Activated CD4-positive, alpha-beta memory T cell treated with anti-CD3 and anti-CD28 coated beads, Interleukin-2, amount 10 ng/mL, durations not matched to agents 7 days and 5 days (primary cell): ENCODE results near the gene STAT4. TPM values are rescaled to one million over a fixed set of nuclear protein-coding genes. Genes with fewer than 3 reads are reported as not detected.

Experiments used
- CTCF ChIA-PET: fragments of 350-600 bp; sonication (Branson Sonifier 250); formaldehyde crosslinking; loops from one replicate; lab custom pipeline; 2021; ENCODE audit warnings: antibody characterized with exemption, inconsistent platforms; lab: Charles Lee
- POLR2A ChIA-PET: fragments of 350-600 bp; sonication (Branson Sonifier 250); formaldehyde crosslinking; loops from one replicate; lab custom pipeline; 2021; ENCODE audit warnings: antibody characterized with exemption; lab: Charles Lee
- DNase-seq: peaks from one replicate; pipeline ENCODE4 v3.0.0-alpha.2; 2020
- H3K27ac Mint-ChIP-seq: one replicate; pipeline ENCODE4 v1.8.0; 2021; ENCODE audit warnings: mild to moderate bottlenecking, mixed read lengths
- H3K27me3 Mint-ChIP-seq: one replicate; pipeline ENCODE4 v1.8.0; 2021; ENCODE audit warnings: mixed read lengths
- H3K36me3 Mint-ChIP-seq: one replicate; pipeline ENCODE4 v1.8.0; 2021; ENCODE audit warnings: low read depth, mixed read lengths
- H3K4me1 Mint-ChIP-seq: one replicate; pipeline ENCODE4 v1.8.0; 2021; ENCODE audit warnings: mixed read lengths
- H3K4me3 Mint-ChIP-seq: one replicate; pipeline ENCODE4 v1.8.0; 2021; ENCODE audit warnings: mild to moderate bottlenecking, mixed read lengths
- H3K9me3 Mint-ChIP-seq: one replicate; pipeline ENCODE4 v1.8.0; 2021; ENCODE audit warnings: mixed read lengths
- total RNA-seq, 2 experiments: library from RNA; stranded (reverse); gene quantifications; one replicate each; pipeline ENCODE4 v1.2.3, GENCODE V29; 2021

STAT4 gene
- total RNA-seq, 2 experiments from 2014 or later = 122 to 124 TPM

DNA sequence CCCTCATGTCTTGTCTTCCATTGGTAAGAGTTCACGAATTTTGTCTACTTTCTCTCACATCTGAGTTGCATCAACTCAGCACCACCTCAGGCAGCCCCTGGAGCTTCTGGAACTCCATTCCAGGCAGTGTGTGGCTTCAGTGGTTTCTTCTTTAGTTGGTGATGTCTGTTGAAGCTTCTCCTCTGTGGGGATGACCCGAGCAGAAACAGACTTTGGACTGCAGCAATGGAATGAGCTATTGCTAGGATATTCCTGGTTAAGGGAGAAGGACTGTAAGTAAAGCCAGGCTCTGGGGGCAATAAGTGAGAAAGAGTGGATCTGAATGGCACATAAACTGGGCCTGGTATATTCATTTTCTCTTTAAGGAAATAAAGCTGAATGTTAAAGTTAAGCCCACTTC is 32.3 kb upstream of the STAT4 start:
- Mint-ChIP-seq H3K4me3 (no peak overlapping the region), H3K4me1 (peaks cover 2% of the 10 kb centered on the region), H3K36me3 (peaks cover 2% of the 10 kb centered on the region), H3K27me3 (no peaks in the 10 kb centered on the region), H3K9me3 (peaks cover 3% of the 10 kb centered on the region), H3K27ac (no peak overlapping the region)
- ChIA-PET CTCF (interaction anchor here (0.6 kb wide), 1 partner anchor 330 kb away, joined by 7 read pairs; no protein-coding TSS in a partner anchor), POLR2A (no interaction called here)
- no peak for DNase-seq

DNA sequence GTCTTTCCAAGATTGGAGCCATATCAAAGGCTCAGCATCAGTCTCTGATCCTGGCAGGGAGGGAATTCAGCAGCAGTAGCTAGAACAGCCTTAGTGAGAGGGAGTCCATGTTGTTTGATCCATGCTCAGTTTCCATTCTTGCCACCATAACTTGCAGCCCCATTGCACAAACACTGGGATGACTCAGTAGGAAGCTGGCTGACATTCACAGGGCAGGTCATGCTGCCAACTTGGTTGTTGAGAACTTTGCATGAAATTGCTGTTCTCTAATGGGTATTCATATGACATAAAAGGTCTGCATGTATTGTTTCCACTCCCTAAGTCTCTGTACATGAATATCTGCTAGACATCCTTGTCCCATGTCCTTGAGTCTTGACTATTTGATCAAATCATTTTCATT is 29.9 kb upstream of the STAT4 start:
- no peaks in the 10 kb centered on the region for H3K36me3 Mint-ChIP-seq
- no peak overlapping the region for H3K4me3 Mint-ChIP-seq
- ChIA-PET CTCF (no interaction called here), POLR2A (no interaction called here)
- H3K4me1 Mint-ChIP-seq = peaks cover 6% of the 10 kb centered on the region
- no peak for DNase-seq
- H3K9me3 Mint-ChIP-seq = no peaks in the 10 kb centered on the region
- no peak overlapping the region for H3K27ac Mint-ChIP-seq
- H3K27me3 Mint-ChIP-seq = no peaks in the 10 kb centered on the region

DNA sequence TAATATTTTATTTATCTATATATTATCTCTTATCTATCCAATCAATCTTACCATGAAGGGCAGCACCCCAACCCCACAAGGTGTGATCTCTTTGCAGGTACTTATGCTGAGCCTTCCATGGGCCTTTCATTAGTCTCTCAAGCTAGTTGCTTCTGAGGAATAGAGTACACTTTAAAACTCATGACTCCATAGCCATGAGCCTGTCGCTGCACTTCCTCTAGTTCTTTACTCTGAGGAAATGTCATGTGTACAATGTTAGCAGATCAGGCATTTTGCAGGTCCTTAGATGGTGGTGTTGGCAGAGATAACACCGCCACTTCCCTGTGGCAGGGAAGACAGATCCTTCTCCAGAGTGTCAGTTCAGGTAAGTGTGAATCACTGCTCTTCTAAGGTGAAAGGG is 29.5 kb upstream of the STAT4 start:
- ChIA-PET CTCF (no interaction called here), POLR2A (no interaction called here)
- no peak overlapping the region for H3K4me3 Mint-ChIP-seq

DNA sequence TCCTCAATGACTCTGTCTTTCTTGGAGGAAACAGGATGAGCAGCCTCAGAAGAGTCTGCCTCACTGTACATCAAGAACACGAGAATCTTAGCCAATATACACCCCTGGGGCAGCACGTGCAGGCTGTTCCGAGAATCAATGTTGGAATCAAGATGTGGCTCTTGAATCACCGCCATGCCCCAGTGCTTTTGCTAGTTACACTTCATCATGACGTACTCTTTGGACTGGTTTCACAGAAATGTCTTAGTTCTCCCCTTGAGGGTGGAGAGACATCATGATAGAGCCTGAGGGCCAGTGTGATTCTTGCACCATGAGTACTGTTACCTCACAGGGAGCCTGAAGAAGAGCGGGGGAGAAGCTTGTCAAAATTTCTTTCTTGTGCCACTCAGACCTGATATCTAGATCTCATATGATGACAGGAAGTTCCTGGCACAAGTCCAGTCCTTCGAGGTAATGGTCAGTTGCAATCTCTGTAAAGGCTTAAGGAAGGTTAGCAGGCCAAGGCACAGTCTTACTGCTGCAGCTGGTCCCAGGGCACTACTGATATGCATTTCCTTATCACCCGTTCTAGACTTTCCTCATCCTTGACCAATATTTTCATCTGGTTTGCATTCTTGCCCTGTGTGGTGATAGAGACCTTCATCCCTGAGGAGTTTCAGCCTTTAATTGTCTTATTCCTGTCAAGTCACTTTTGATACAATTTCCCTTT is 28.2 kb upstream of the STAT4 start:
- no peaks in the 10 kb centered on the region for H3K27me3 Mint-ChIP-seq
- H3K4me1 Mint-ChIP-seq = peaks cover 12% of the 10 kb centered on the region
- ChIA-PET POLR2A (no interaction called here), CTCF (interaction anchor here (2.3 kb wide), 1 partner anchor 23 kb away, joined by 6 read pairs; no protein-coding TSS in a partner anchor)
- DNase-seq = no peak
- no peak overlapping the region for H3K4me3 Mint-ChIP-seq
- H3K36me3 Mint-ChIP-seq = no peaks in the 10 kb centered on the region
- no peaks in the 10 kb centered on the region for H3K9me3 Mint-ChIP-seq
- no peak overlapping the region for H3K27ac Mint-ChIP-seq

More for the DNA sequence above, 29.5 kb upstream of the STAT4 start:
- Mint-ChIP-seq H3K36me3 (no peaks in the 10 kb centered on the region), H3K9me3 (no peaks in the 10 kb centered on the region), H3K27me3 (no peaks in the 10 kb centered on the region), H3K27ac (no peak overlapping the region), H3K4me1 (peaks cover 10% of the 10 kb centered on the region)
- no peak for DNase-seq

DNA sequence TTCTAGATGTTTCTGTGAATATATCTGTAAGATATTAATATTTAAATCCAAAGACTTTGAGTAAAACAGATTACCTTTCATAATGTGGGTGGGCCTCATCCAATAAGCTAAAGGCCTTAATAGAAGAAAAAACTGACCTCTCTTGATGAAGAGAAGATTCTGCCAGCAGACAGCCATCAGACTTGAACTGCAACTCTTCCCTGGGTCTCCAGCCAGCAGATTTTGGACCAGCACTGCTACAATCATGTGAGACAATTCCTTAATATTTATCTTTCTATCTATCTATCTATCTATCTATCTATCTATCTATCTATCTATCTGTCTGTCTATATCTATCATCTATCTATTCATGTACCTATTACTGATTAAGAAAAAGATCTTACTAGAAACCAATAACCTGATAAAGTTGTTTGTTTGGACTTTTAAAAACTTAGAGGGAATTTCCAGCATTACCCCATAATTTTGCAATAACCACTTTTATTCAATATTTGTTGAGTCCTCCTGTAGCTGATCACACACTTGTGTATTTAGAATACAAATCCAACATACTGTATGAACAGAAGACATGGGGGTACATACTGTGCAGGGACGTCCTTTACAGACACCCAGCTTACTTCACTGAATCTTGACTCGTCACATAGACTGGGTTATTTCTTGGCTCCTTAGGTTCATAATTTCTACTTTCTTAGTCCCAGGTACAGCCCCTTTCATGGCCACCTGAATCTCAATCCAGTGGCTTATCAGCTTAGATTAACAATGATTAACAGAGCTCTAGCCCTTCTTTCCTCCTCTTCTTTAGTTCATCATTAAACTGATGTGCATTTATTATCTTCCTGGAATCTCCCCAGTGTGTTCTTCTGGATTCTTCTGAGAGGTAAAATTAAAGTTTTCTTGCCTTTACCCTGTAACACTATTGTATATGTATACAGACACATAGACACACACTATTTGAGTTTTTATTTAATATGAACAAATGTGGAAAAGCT is 27.2 kb upstream of the STAT4 start:
- DNase-seq = no peak
- no peaks in the 10 kb centered on the region for H3K9me3 Mint-ChIP-seq
- H3K36me3 Mint-ChIP-seq = no peaks in the 10 kb centered on the region
- H3K27ac Mint-ChIP-seq = no peak overlapping the region
- CTCF ChIA-PET = interaction anchor here (2.3 to 4.9 kb wide), 2 partner anchors 13 to 22 kb away, joined by 6 to 22 read pairs; no protein-coding TSS in a partner anchor
- H3K27me3 Mint-ChIP-seq = no peaks in the 10 kb centered on the region
- H3K4me1 Mint-ChIP-seq = peaks cover 16% of the 10 kb centered on the region
- POLR2A ChIA-PET = no interaction called here
- no peak overlapping the region for H3K4me3 Mint-ChIP-seq

DNA sequence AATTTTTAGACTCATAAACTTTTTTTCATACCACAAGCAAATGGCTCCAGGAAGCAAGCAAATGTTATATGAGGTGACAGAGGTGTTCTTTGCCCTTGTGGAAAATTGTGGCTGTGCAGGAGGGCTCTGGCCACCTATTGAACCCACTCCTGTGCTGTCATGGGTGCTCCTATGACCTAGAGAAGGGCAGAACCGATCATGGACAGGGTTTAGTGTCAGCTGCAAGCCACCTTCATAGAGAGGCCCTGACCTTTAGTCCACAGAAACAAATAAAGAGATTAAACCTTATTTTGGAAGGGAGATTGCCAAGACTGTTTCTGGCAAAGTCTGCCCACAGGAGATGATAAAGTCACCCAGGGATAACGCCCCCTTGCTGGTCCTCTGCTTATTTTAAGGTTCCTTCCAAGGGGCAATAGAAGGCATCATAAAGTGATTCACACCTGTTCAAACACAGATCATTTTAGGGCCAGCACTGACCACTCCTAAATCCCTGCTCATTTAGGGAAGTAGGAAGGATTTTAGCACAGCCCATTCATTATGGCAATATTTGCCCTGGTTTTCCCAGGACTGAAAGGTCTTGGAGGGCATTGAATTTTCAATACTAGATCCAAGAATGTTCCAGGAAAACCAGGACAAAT is 26.1 kb upstream of the STAT4 start:
- no peaks in the 10 kb centered on the region for H3K36me3 Mint-ChIP-seq
- POLR2A ChIA-PET = no interaction called here
- DNase-seq = no peak
- peaks cover 23% of the 10 kb centered on the region for H3K4me1 Mint-ChIP-seq
- no peaks in the 10 kb centered on the region for H3K27me3 Mint-ChIP-seq
- no peak overlapping the region for H3K4me3 Mint-ChIP-seq
- H3K9me3 Mint-ChIP-seq = no peaks in the 10 kb centered on the region
- CTCF ChIA-PET = interaction anchor here (0.9 to 4.9 kb wide), 3 partner anchors 12 to 21 kb away, joined by 3 to 22 read pairs (median 6); no protein-coding TSS in a partner anchor
- H3K27ac Mint-ChIP-seq = no peak overlapping the region

DNA sequence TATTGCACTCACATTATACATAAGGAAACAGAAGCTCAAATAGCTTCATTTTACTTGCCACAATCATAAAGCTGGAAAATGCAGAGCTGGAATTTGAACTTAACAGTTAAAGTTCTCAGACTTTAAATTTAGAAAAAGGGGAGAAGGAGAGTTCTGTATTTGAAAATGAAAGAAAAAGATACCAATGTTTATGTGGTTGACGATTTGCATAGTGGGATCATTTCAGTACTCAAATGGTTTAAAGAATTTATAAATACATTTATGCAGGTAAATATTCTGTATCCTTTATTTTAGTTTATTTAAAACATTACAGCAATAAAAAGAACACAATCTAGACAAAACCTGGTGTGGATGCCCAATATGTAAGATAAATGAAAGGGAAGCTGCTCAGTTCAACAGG is 25.5 kb upstream of the STAT4 start:
- CTCF ChIA-PET = interaction anchor here (0.9 to 4.9 kb wide), 2 partner anchors 11 to 20 kb away, joined by 3 to 22 read pairs; no protein-coding TSS in a partner anchor
- Mint-ChIP-seq H3K9me3 (no peaks in the 10 kb centered on the region), H3K4me3 (no peak overlapping the region), H3K27me3 (no peaks in the 10 kb centered on the region), H3K27ac (no peak overlapping the region), H3K36me3 (no peaks in the 10 kb centered on the region), H3K4me1 (peaks cover 26% of the 10 kb centered on the region)
- POLR2A ChIA-PET = no interaction called here
- no peak for DNase-seq

DNA sequence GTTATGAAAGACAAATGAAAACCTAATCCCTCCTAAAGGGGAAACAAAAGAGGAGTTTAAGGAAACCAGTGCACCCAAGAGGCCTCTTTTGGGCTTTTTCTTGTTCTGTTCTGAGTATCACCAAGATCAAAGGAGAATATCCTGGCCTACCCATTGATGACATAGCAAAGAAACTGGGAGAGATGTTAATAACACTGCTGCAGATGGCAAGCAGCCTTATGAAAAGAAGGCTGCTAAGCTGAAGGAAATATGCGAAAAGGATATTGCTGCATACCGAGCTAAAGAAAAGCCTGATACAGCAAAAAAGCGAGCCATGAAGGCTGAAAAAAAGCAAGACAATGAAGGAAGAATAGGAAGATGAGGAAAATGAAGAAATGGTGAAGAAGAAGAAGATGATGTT is 23.6 kb upstream of the STAT4 start:
- DNase-seq = no peak
- ChIA-PET POLR2A (no interaction called here), CTCF (interaction anchor here (4.9 kb wide), 1 partner anchor 9 kb away, joined by 22 read pairs; no protein-coding TSS in a partner anchor)
- Mint-ChIP-seq H3K27me3 (no peaks in the 10 kb centered on the region), H3K4me3 (no peak overlapping the region), H3K9me3 (no peaks in the 10 kb centered on the region), H3K36me3 (no peaks in the 10 kb centered on the region), H3K4me1 (peaks cover 36% of the 10 kb centered on the region), H3K27ac (no peak overlapping the region)

DNA sequence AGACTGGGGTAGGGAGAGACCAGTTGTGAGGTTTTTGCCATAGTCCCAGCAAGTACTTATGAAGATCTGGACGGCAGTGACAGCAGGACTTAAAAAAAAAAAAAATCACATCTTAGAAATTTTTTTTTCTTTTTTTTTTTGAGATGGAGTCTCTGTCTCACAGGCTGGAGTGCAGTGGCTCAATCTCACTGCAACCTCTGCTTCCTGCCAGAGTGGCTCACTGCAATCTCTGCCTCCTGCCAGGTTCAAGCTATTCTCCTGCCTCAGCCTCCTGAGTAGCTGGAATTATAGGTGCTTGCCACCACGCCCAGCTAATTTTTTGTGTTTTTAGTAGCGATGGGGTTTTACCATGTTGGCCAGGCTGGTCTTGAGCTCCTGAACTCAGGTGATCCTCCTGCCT is 22.4 kb upstream of the STAT4 start:
- no peaks in the 10 kb centered on the region for H3K9me3 Mint-ChIP-seq
- no peaks in the 10 kb centered on the region for H3K36me3 Mint-ChIP-seq
- H3K27me3 Mint-ChIP-seq = no peaks in the 10 kb centered on the region
- no peak overlapping the region for H3K27ac Mint-ChIP-seq
- peaks cover 36% of the 10 kb centered on the region for H3K4me1 Mint-ChIP-seq
- ChIA-PET POLR2A (no interaction called here), CTCF (interaction anchor here (0.7 to 4.9 kb wide), 3 partner anchors 8 to 349 kb away, joined by 3 to 22 read pairs (median 3); no protein-coding TSS in a partner anchor)
- H3K4me3 Mint-ChIP-seq = no peak overlapping the region
- DNase-seq = no peak

DNA sequence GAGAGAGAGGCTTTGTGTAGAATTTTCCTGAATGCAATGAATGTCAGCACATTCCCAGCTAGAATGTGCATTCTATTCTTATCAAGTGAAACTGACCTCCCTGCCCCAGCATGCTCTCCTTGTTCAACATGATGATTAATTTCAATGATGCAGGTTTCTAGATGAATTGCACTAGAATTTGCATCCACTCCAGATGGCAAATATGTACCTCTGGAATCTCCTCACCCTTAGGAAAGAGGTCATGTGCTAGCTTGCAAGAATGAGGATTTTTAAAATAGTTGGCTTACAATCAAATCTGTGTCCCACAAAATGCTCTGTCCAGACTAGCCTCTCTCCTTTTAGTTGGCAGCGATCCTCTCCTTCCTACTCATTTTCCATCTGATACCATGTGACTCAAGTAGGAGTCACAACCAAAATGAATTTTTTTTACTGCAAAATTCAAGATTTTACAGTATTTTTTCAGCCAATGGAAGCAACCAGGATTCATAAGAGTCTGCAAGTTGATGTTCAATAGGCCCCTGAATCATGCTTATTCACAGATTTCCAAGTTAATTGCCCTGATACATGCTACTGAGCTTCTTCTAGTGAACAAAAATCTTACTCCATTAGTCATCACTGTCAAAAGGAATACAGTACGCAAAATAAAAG is 21.0 kb upstream of the STAT4 start:
- no peak for DNase-seq
- Mint-ChIP-seq H3K27ac (no peak overlapping the region), H3K36me3 (no peaks in the 10 kb centered on the region), H3K4me1 (peaks cover 36% of the 10 kb centered on the region), H3K9me3 (no peaks in the 10 kb centered on the region), H3K4me3 (no peak overlapping the region), H3K27me3 (no peaks in the 10 kb centered on the region)
- CTCF ChIA-PET = interaction anchor here (1.4 kb wide), 1 partner anchor 47 kb away, joined by 4 read pairs; no protein-coding TSS in a partner anchor
- POLR2A ChIA-PET = interaction anchor here (1.7 kb wide), 1 partner anchor 120 kb away, joined by 4 read pairs; no protein-coding TSS in a partner anchor

DNA sequence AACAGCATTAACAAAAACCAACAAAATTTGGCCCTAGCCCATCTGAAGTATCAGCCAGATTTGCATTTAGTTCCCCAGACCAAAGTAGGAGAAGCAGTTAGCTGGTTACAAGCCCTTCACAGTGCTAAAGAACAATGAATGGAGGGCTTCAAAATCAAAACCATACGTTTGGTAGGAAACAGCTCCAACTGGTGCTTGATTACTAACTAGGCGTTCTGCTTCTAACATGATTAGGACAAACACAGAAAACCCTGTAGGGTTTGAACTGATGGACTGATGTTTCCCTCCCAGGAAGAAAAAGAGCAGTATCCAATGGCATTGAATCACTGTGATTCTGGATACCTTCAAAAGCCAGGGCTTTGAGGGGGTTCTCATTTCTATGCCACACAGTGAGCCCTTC is 20.5 kb upstream of the STAT4 start:
- no peaks in the 10 kb centered on the region for H3K27me3 Mint-ChIP-seq
- H3K36me3 Mint-ChIP-seq = no peaks in the 10 kb centered on the region
- peaks cover 34% of the 10 kb centered on the region for H3K4me1 Mint-ChIP-seq
- no peak overlapping the region for H3K4me3 Mint-ChIP-seq
- no peak for DNase-seq
- CTCF ChIA-PET = interaction anchor here (0.9 kb wide), 1 partner anchor 16 kb away, joined by 4 read pairs; no protein-coding TSS in a partner anchor
- H3K27ac Mint-ChIP-seq = no peak overlapping the region
- POLR2A ChIA-PET = interaction anchor here (1.7 kb wide), 1 partner anchor 119 kb away, joined by 4 read pairs; no protein-coding TSS in a partner anchor
- no peaks in the 10 kb centered on the region for H3K9me3 Mint-ChIP-seq

DNA sequence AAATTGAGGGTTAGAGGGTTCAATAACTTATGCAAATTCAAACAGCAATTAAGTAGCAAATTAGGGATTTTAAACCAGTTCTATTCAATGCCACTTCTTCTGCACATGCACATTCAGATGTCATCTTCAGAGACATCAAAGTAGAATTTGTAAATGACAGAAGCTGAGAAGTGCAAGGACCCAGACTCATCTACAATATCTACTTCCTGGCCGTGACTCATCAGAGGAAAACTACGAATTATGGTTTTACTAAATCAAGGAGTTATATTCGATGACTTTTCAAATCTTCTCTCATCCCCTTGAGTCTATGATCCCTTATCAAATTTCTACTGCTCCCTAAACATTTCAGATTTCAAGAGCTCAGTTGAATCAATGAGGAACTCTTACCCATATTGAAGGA is 20.0 kb upstream of the STAT4 start:
- no peak overlapping the region for H3K27ac Mint-ChIP-seq
- no peaks in the 10 kb centered on the region for H3K9me3 Mint-ChIP-seq
- H3K36me3 Mint-ChIP-seq = no peaks in the 10 kb centered on the region
- POLR2A ChIA-PET = interaction anchor here (1.7 kb wide), 1 partner anchor 118 kb away, joined by 4 read pairs; no protein-coding TSS in a partner anchor
- no peak for DNase-seq
- no peak overlapping the region for H3K4me3 Mint-ChIP-seq
- H3K4me1 Mint-ChIP-seq = peaks cover 30% of the 10 kb centered on the region
- H3K27me3 Mint-ChIP-seq = no peaks in the 10 kb centered on the region
- CTCF ChIA-PET = interaction anchor here (0.9 kb wide), 1 partner anchor 16 kb away, joined by 4 read pairs; no protein-coding TSS in a partner anchor
